GM20000 (cell line): ENCODE results near the gene CDC42EP4.

ENCODE experiments used
- DNase-seq: peaks from one replicate; pipeline ENCODE4 v3.0.0; 2012; ENCODE audit warnings: low spot score
- CTCF ChIP-seq: IDR thresholded peaks from 2 replicates; pipeline ENCODE4 v1.5.1; 2012; ENCODE audit warnings: mild to moderate bottlenecking, control low read depth; ENCODE audit errors: extremely low read depth, missing control alignments

Gene CDC42EP4

GRCh38 chr17:73250851-73251640 lies 60.8 kb downstream of the CDC42EP4 start:
- no peak for TF ChIP-seq CTCF
- DNase-seq: no peak

DNA sequence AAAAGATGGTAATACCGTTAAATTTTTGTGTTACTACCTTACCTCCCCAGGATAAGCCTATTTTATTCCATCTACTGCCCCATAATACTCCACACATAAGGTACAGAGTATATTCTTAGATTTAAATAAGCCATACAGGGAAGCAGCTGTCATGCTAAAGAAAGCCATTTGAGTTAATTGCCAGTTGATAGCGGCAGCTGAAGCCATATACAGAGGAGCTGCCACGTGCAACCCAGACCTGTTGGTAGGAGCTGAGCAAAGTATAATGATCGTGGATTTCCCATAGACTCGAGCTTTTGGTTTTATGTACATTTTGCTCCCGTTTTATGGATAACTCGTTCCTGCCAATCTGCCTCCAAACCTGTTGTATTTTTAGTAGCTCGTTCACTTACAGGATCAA lies 62.1 kb downstream of the CDC42EP4 start:
- no peak for DNase-seq
- TF ChIP-seq CTCF: no peak

- DNase-seq: no peak
- TF ChIP-seq CTCF: no peak
Measured at GRCh38 chr17:73248532-73248931, 63.3 kb downstream of the CDC42EP4 start.

DNA sequence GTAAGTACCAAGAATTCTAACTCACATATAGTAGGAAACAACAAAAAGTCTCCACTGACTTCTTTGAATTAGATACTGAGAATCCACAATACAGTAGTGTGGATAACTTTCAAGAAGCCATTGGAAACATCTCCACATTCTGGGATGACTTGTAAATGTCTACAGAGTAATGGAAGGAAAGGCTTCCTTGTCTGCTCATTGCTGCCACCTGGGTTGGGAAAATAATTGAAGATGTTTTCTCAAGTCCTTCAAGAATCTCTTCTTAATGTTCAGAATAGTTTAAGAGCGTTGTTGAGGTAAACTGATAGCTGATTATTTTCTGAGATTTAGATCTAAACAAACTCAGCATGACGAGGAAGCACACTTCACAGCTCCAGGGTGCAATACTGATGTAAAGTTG lies 64.1 kb downstream of the CDC42EP4 start:
- no peak for TF ChIP-seq CTCF
- no peak for DNase-seq

- no peak for TF ChIP-seq CTCF
- DNase-seq: no peak
Measured at GRCh38 chr17:73240561-73240960, 71.2 kb downstream of the CDC42EP4 start.

- no peak for DNase-seq
- no peak for TF ChIP-seq CTCF
Measured at GRCh38 chr17:73237714-73238113, 74.1 kb downstream of the CDC42EP4 start.

- DNase-seq: no peak
- no peak for TF ChIP-seq CTCF
Measured at GRCh38 chr17:73234736-73235135, 77.1 kb downstream of the CDC42EP4 start.
